H1 (cell line): Measurements from ENCODE around the gene SENP7.

Source experiments
- BRCA1 ChIP-seq: IDR thresholded peaks from 2 replicates; pipeline ENCODE4 v1.6.1; 2012; ENCODE audit warnings: low read depth, low read length, improper control_type of control experiment
- CREB1 ChIP-seq: IDR thresholded peaks from 2 replicates; pipeline ENCODE4 v1.6.1; 2012; ENCODE audit warnings: inconsistent platforms
- CTCF ChIP-seq, 3 experiments: IDR thresholded peaks; 1 replicate in 2 of 3; 2 replicates in 1 of 3; pipeline versions ENCODE4 v1.5.1 to v1.6.1; 2011; ENCODE audit warnings: low read length in 3 of 3, mild to moderate bottlenecking in 3 of 3, inconsistent platforms in 2 of 3, low read depth in 1 of 3, moderate library complexity in 1 of 3; ENCODE audit not compliant: insufficient read depth in 1 of 3; ENCODE audit errors: control extremely low read depth in 1 of 3
- GTF2F1 ChIP-seq: IDR thresholded peaks from 2 replicates; pipeline ENCODE4 v1.6.1; 2012; ENCODE audit warnings: low read depth, low read length, improper control_type of control experiment, borderline replicate concordance
- POLR2A ChIP-seq, 2 experiments: IDR thresholded peaks; 1 replicate in 1 of 2; 2 replicates in 1 of 2; pipeline ENCODE4 v1.6.1; 2011; ENCODE audit warnings: low read depth in 2 of 2, low read length in 2 of 2, mild to moderate bottlenecking in 2 of 2; ENCODE audit errors: control extremely low read depth in 1 of 2
- POLR2AphosphoS5 ChIP-seq: IDR thresholded peaks from 2 replicates; pipeline ENCODE4 v1.6.1; 2011; ENCODE audit warnings: low read depth, low read length
- SIN3A ChIP-seq, 2 experiments: IDR thresholded peaks in 1 of 2; conservative IDR thresholded peaks in 1 of 2; 2 replicates each; pipeline ENCODE4 v1.6.1; 2011 to 2012; ENCODE audit warnings: low read length in 2 of 2, improper control_type of control experiment in 1 of 2, low read depth in 1 of 2, mild to moderate bottlenecking in 1 of 2
- ZNF274 ChIP-seq: IDR thresholded peaks from 2 replicates; pipeline ENCODE4 v1.7.0; 2012; ENCODE audit warnings: low read length, borderline replicate concordance; ENCODE audit errors: extremely low read depth

- TF ChIP-seq POLR2AphosphoS5: no peak
- no peak for TF ChIP-seq CREB1
- TF ChIP-seq SIN3A (conservative IDR thresholded peaks at IDR 0.05 in 1 of 2, IDR thresholded peaks at IDR 0.05 in 1 of 2; ENCODE audit: low read depth in 1 of 2, low read length in 2 of 2): no peak
- no peak for TF ChIP-seq CTCF (IDR thresholded peaks at IDR 0.05; ENCODE audit: control extremely low read depth in 1 of 3, insufficient read depth in 1 of 3, low read depth in 1 of 3, low read length in 3 of 3)
- TF ChIP-seq ZNF274: no peak
- TF ChIP-seq BRCA1: no peak
- TF ChIP-seq GTF2F1: no peak
- no peak for TF ChIP-seq POLR2A (IDR thresholded peaks at IDR 0.05; ENCODE audit: control extremely low read depth in 1 of 2, low read depth in 2 of 2, low read length in 2 of 2)
Measured at GRCh38 chr3:101377796-101378195, 135.2 kb downstream of the SENP7 start.
